ENCODE measurements around the gene UNG. TPM values are rescaled to one million over a fixed set of nuclear protein-coding genes. Genes with fewer than 3 reads are reported as not detected.
A peak's percentile ranks its signal among the peaks of the same experiment; 100 is the strongest.

UNG gene
- total RNA-seq, 2 experiments from 2014 or later = 58.2 to 64.0 TPM

- no peaks in the 10 kb centered on the region for H3K27me3 Mint-ChIP-seq (ENCODE audit: low read depth)
- peaks cover 25% of the 10 kb centered on the region for H3K36me3 Mint-ChIP-seq (ENCODE audit: low read depth)
- peak within 1 kb of the TSS; percentile 81 for H3K27ac Mint-ChIP-seq
- intact Hi-C loops (cut with micrococcal nuclease) = loop anchor here (1.0 to 5.0 kb wide), 12 partner anchors 41 to 576 kb away; partner anchors contain the start of genes CORO1C, FICD, SELPLG and SSH1
- peaks cover 44% of the 10 kb centered on the region for H3K4me1 Mint-ChIP-seq (ENCODE audit: low read depth)
- CTCF ChIA-PET = interaction anchor here (0.9 to 5.4 kb wide), 12 partner anchors 19 to 520 kb away, joined by 3 to 41 read pairs (median 4); partner anchors contain the start of gene DAO
- H3K9me3 Mint-ChIP-seq = no peaks in the 10 kb centered on the region
- DNase-seq = peak; percentile 96
- peak within 1 kb of the TSS; percentile 85 for H3K4me3 Mint-ChIP-seq
These were observed 4.1 kb upstream of the UNG start, which contains the start of gene ALKBH2 for GRCh38 chr12:109093022-109093918. ALKBH2 (minus strand) TSS chr12:109093472; CDS start chr12:109092786, 686 bp downstream.

DNA sequence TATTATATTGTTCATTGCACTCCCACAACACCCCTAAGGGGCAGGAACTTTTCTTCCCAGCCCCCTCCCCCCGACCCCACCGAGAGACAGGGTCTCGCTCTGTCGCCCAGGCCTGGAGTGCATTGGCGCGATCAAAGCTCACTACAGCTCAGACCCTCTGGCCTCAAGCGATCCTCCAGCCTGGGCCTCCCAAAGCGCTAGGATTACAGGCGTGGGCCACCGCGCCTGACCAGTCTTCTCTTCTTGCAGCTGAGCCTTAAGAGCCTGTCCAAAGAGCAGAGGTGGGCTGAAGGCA, 310 bp upstream of the UNG start:
- CTCF ChIA-PET = interaction anchor here (0.7 kb wide), 1 partner anchor 15 kb away, joined by 4 read pairs; no protein-coding TSS in a partner anchor
- no peak overlapping the region for H3K27ac Mint-ChIP-seq
- intact Hi-C loops (cut with micrococcal nuclease) = loop anchor here (1.0 kb wide), 1 partner anchor 366 kb away; the partner anchor contains the start of gene CORO1C

GRCh38 chr12:109098183-109098604, 797 bp downstream of the UNG start:
- Mint-ChIP-seq H3K27me3 (ENCODE audit: low read depth) (no peaks in the 10 kb centered on the region), H3K9me3 (no peaks in the 10 kb centered on the region), H3K4me3 (peak overlapping the region; percentile 76), H3K36me3 (ENCODE audit: low read depth) (peaks cover 24% of the 10 kb centered on the region), H3K4me1 (ENCODE audit: low read depth) (peaks cover 34% of the 10 kb centered on the region), H3K27ac (peak overlapping the region; percentile 36)
- intact Hi-C loops (cut with micrococcal nuclease) = loop anchor here (1.0 kb wide), 3 partner anchors 45 to 475 kb away; partner anchors contain the start of genes MMAB and MVK
- DNase-seq = peak; percentile 38
- CTCF ChIA-PET = interaction anchor here (0.9 to 4.1 kb wide), 2 partner anchors 14 to 148 kb away, joined by 3 to 21 read pairs; no protein-coding TSS in a partner anchor

More for the DNA sequence above, 310 bp upstream of the UNG start:
- H3K27me3 Mint-ChIP-seq (ENCODE audit: low read depth) = no peaks in the 10 kb centered on the region
- no peak for DNase-seq
- peaks cover 44% of the 10 kb centered on the region for H3K4me1 Mint-ChIP-seq (ENCODE audit: low read depth)
- H3K4me3 Mint-ChIP-seq = peak overlapping the region; percentile 76
- peaks cover 26% of the 10 kb centered on the region for H3K36me3 Mint-ChIP-seq (ENCODE audit: low read depth)
- no peaks in the 10 kb centered on the region for H3K9me3 Mint-ChIP-seq

DNA sequence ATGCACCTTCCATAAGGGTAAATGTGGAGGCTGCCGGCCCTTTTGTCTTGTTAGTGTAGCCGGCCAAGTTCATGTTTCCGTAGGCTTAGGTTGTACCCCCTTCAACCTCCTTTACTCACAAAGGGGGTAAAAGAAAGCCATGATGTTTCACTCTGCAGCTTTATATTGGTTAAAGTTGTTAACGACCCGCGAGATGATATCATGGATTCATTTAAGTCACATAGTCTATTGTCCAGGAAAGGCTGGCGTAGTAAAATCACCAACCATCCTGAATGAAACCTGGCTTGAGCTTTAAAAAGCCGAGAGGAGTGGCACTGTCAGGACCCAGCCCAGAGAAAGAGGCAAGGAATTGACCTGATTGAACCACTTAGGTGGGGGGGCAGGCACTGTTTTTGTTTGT, 1.3 kb downstream of the UNG start:
- Mint-ChIP-seq H3K27me3 (ENCODE audit: low read depth) (no peaks in the 10 kb centered on the region), H3K4me3 (peak overlapping the region; percentile 76), H3K9me3 (no peaks in the 10 kb centered on the region), H3K27ac (no peak overlapping the region), H3K4me1 (ENCODE audit: low read depth) (peaks cover 31% of the 10 kb centered on the region), H3K36me3 (ENCODE audit: low read depth) (peaks cover 24% of the 10 kb centered on the region)
- intact Hi-C loops (cut with micrococcal nuclease) = loop anchor here (1.0 kb wide), 3 partner anchors 45 to 475 kb away; partner anchors contain the start of genes MMAB and MVK
- CTCF ChIA-PET = interaction anchor here (0.9 to 4.1 kb wide), 2 partner anchors 14 to 148 kb away, joined by 3 to 21 read pairs; no protein-coding TSS in a partner anchor
- no peak for DNase-seq

DNA sequence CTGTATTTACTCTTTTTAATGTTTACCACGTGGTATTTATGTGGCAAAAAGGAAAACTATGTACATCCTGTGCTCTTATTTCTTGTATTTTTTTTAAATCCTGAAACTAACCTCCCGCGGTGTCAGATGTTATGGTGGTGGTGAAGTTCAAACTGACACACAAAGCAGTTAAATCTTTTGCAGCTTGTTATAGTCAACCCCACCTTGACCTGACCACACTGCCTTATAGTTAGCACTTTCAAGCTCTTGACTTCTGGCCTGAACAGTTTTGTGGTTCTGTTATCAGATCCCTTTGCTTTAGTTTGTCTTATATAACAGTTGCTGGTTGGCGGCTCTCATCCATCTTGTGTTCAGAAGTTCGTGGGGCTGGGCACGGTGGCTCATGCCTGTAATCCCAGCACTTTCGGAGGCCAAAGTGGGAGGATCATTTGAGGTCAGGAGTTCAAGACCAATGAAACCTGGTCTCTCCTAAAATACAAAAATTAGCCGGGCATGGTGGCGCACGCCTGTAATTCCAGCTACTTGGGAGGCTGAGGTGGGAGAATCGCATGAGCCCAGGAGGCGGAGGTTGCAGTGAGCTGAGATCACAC, 2.1 kb downstream of the UNG start:
- Mint-ChIP-seq H3K4me3 (peak overlapping the region; percentile 76), H3K9me3 (no peaks in the 10 kb centered on the region), H3K27ac (no peak overlapping the region), H3K36me3 (ENCODE audit: low read depth) (peaks cover 28% of the 10 kb centered on the region), H3K4me1 (ENCODE audit: low read depth) (peaks cover 24% of the 10 kb centered on the region), H3K27me3 (ENCODE audit: low read depth) (no peaks in the 10 kb centered on the region)
- CTCF ChIA-PET = interaction anchor here (4.1 kb wide), 1 partner anchor 13 kb away, joined by 21 read pairs; no protein-coding TSS in a partner anchor
- no peak for DNase-seq
- intact Hi-C loops (cut with micrococcal nuclease) = no loop called here

GRCh38 chr12:109100741-109101140, 3.3 kb downstream of the UNG start:
- H3K36me3 Mint-ChIP-seq (ENCODE audit: low read depth) = peaks cover 33% of the 10 kb centered on the region
- peaks cover 23% of the 10 kb centered on the region for H3K4me1 Mint-ChIP-seq (ENCODE audit: low read depth)
- DNase-seq = no peak
- no peaks in the 10 kb centered on the region for H3K9me3 Mint-ChIP-seq
- no peak overlapping the region for H3K27ac Mint-ChIP-seq
- CTCF ChIA-PET = interaction anchor here (0.6 to 4.1 kb wide), 2 partner anchors 12 to 53 kb away, joined by 4 to 21 read pairs; no protein-coding TSS in a partner anchor
- H3K4me3 Mint-ChIP-seq = no peak overlapping the region
- intact Hi-C loops (cut with micrococcal nuclease) = no loop called here
- no peaks in the 10 kb centered on the region for H3K27me3 Mint-ChIP-seq (ENCODE audit: low read depth)

DNA sequence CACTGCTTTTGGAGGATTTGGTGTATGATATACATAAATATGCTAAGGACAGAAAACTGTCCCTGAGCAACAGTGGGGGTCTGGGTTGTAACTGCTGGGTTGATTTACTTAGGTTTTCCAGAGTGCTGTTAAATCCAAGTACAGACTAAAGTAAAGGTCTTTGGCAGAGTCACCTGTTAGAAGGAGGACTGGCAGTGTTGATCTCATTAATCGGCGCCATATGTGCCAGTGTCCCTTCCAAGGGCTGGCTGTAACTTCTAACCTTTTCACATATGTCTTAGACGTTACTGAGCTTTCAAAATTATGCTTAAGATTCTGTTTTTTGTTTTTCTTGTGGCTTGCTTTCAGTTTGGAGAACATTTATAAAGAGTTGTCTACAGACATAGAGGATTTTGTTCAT, 5.1 kb downstream of the UNG start:
- DNase-seq = no peak
- Mint-ChIP-seq H3K4me3 (no peak overlapping the region), H3K9me3 (no peaks in the 10 kb centered on the region), H3K4me1 (ENCODE audit: low read depth) (peaks cover 23% of the 10 kb centered on the region), H3K27ac (no peak overlapping the region), H3K27me3 (ENCODE audit: low read depth) (no peaks in the 10 kb centered on the region), H3K36me3 (ENCODE audit: low read depth) (peaks cover 35% of the 10 kb centered on the region)
- CTCF ChIA-PET = no interaction called here
- intact Hi-C loops (cut with micrococcal nuclease) = no loop called here

- Mint-ChIP-seq H3K27me3 (ENCODE audit: low read depth) (no peaks in the 10 kb centered on the region), H3K36me3 (ENCODE audit: low read depth) (peaks cover 37% of the 10 kb centered on the region), H3K4me3 (no peak overlapping the region), H3K27ac (no peak overlapping the region), H3K4me1 (ENCODE audit: low read depth) (peaks cover 7% of the 10 kb centered on the region), H3K9me3 (no peaks in the 10 kb centered on the region)
- intact Hi-C loops (cut with micrococcal nuclease) = no loop called here
- CTCF ChIA-PET = no interaction called here
- no peak for DNase-seq
These were observed 7.8 kb downstream of the UNG start for GRCh38 chr12:109105176-109105575.

DNA sequence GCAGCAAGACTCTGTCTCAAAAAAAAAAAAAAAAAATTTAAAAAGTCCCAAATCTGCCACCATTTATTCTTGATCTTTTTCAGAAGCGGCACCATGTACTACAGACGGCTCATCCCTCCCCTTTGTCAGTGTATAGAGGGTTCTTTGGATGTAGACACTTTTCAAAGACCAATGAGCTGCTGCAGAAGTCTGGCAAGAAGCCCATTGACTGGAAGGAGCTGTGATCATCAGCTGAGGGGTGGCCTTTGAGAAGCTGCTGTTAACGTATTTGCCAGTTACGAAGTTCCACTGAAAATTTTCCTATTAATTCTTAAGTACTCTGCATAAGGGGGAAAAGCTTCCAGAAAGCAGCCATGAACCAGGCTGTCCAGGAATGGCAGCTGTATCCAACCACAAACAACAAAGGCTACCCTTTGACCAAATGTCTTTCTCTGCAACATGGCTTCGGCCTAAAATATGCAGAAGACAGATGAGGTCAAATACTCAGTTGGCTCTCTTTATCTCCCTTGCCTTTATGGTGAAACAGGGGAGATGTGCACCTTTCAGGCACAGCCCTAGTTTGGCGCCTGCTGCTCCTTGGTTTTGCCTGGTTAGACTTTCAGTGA, 12.5 kb downstream of the UNG start:
- Mint-ChIP-seq H3K4me1 (ENCODE audit: low read depth) (peaks cover 19% of the 10 kb centered on the region), H3K27me3 (ENCODE audit: low read depth) (no peaks in the 10 kb centered on the region), H3K9me3 (no peaks in the 10 kb centered on the region), H3K27ac (peak overlapping the region; percentile 31), H3K36me3 (ENCODE audit: low read depth) (peaks cover 20% of the 10 kb centered on the region), H3K4me3 (no peak overlapping the region)
- no peak for DNase-seq
- CTCF ChIA-PET = no interaction called here
- intact Hi-C loops (cut with micrococcal nuclease) = no loop called here

- peak overlapping the region; percentile 59 for H3K4me3 Mint-ChIP-seq
- intact Hi-C loops (cut with micrococcal nuclease) = loop anchor here (1.0 kb wide), 1 partner anchor 43 kb away; no protein-coding TSS in a partner anchor
These were observed 13.6 kb downstream of the UNG start for GRCh38 chr12:109110988-109111495.

GRCh38 chr12:109112720-109113465, 15.5 kb downstream of the UNG start:
- Mint-ChIP-seq H3K27me3 (ENCODE audit: low read depth) (no peaks in the 10 kb centered on the region), H3K4me1 (ENCODE audit: low read depth) (peaks cover 29% of the 10 kb centered on the region), H3K27ac (no peak overlapping the region), H3K4me3 (no peak overlapping the region), H3K9me3 (no peaks in the 10 kb centered on the region), H3K36me3 (ENCODE audit: low read depth) (peaks cover 9% of the 10 kb centered on the region)
- CTCF ChIA-PET = interaction anchor here (0.6 to 2.7 kb wide), 10 partner anchors 10 to 490 kb away, joined by 3 to 21 read pairs (median 6); no protein-coding TSS in a partner anchor
- intact Hi-C loops (cut with micrococcal nuclease) = loop anchor here (1.0 kb wide), 2 partner anchors 272 to 280 kb away; no protein-coding TSS in a partner anchor
- no peak for DNase-seq

More at GRCh38 chr12:109110988-109111495, 13.6 kb downstream of the UNG start:
- CTCF ChIA-PET = interaction anchor here (0.8 to 2.7 kb wide), 8 partner anchors 11 to 323 kb away, joined by 3 to 21 read pairs (median 4); partner anchors contain the start of gene UNG
- H3K36me3 Mint-ChIP-seq (ENCODE audit: low read depth) = peaks cover 13% of the 10 kb centered on the region
- no peaks in the 10 kb centered on the region for H3K27me3 Mint-ChIP-seq (ENCODE audit: low read depth)
- peak overlapping the region; percentile 36 for H3K27ac Mint-ChIP-seq
- peaks cover 29% of the 10 kb centered on the region for H3K4me1 Mint-ChIP-seq (ENCODE audit: low read depth)
- no peaks in the 10 kb centered on the region for H3K9me3 Mint-ChIP-seq
- DNase-seq = peak; percentile 50
